ENCODE measurements around the gene PHACTR1. TPM values are rescaled to one million over a fixed set of nuclear protein-coding genes. Genes with fewer than 3 reads are reported as not detected.

PHACTR1 gene
- total and polyA plus RNA-seq, 9 of the 15 experiments (the other 6 are each of a cell fraction or from before 2014, with no cell fraction given), result 11.5 to 32.6 (median 22.0) TPM

GRCh38 chr6:13307508-13307995 lies 591.0 kb downstream of the PHACTR1 start (continued):
- TF ChIP-seq SMARCC2 (IDR thresholded peaks at IDR 0.05; ENCODE audit: low read depth), result peak; percentile 61; the same call in 1 of the 2 replicates
- TF ChIP-seq, protein P1, sequence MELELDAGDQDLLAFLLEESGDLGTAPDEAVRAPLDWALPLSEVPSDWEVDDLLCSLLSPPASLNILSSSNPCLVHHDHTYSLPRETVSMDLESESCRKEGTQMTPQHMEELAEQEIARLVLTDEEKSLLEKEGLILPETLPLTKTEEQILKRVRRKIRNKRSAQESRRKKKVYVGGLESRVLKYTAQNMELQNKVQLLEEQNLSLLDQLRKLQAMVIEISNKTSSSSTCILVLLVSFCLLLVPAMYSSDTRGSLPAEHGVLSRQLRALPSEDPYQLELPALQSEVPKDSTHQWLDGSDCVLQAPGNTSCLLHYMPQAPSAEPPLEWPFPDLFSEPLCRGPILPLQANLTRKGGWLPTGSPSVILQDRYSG (tag; conservative IDR thresholded peaks at IDR 0.05; ENCODE audit: low read depth), result peak; percentile 76
- peak; percentile 62 for TF ChIP-seq ZNF175 (CRISPR knock-in tag; IDR thresholded peaks at IDR 0.05; ENCODE audit: low read depth)
- TF ChIP-seq BRCA1 (IDR thresholded peaks at IDR 0.05), result no peak
- TF ChIP-seq BRCA1 (CRISPR knock-in tag; IDR thresholded peaks at IDR 0.05), result no peak
- TF ChIP-seq CBX8 (IDR thresholded peaks at IDR 0.05; ENCODE audit: borderline replicate concordance, extremely low read depth, low read depth, low read length, poor library complexity, severe bottlenecking), result no peak
- TF ChIP-seq, protein P2, sequence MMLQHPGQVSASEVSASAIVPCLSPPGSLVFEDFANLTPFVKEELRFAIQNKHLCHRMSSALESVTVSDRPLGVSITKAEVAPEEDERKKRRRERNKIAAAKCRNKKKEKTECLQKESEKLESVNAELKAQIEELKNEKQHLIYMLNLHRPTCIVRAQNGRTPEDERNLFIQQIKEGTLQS (IDR thresholded peaks at IDR 0.05), result peak; percentile 56; the same call in 1 of the 2 replicates
- TF ChIP-seq, protein P2 (CRISPR knock-in tag; conservative IDR thresholded peaks at IDR 0.05), result no peak
- TF ChIP-seq ZNF592 (IDR thresholded peaks at IDR 0.05), result peak; percentile 95
- TF ChIP-seq ZNF3 (CRISPR knock-in tag; IDR thresholded peaks at IDR 0.05), result no peak
- no peak for TF ChIP-seq U2AF1 (optimal IDR thresholded peaks at IDR 0.05; ENCODE audit: low read depth, low read length)
- TF ChIP-seq NR2C1 (IDR thresholded peaks at IDR 0.05), result no peak
- peak; percentile 73 for TF ChIP-seq NR2C1 (tag; IDR thresholded peaks at IDR 0.05)
- 0 out of 2 replicates have a peak, but pooled peaks have one; percentile 18 for TF ChIP-seq MTA3 (IDR thresholded peaks at IDR 0.05; ENCODE audit: borderline replicate concordance)
- no peak for TF ChIP-seq EZH2 (IDR thresholded peaks at IDR 0.05; ENCODE audit: borderline replicate concordance, low read depth, low read length)
